Measurements from ENCODE around the gene PCDHA7. TPM values are rescaled to one million over a fixed set of nuclear protein-coding genes. Genes with fewer than 3 reads are reported as not detected.

Gene PCDHA7
- total RNA-seq, 1 experiment from 2014 or later, result 0.03 TPM

Other genes starting within 250 kb of the PCDHA7 start
- 7.6 and 10.3 TPM in 2 replicates for gene CD14, start 201.1 kb upstream of the PCDHA7 start, total RNA-seq (2014; rRNA removed; shearing (Covaris generic))
- 17.9 and 100 TPM in 2 replicates for gene TMCO6, start 194.8 kb upstream of the PCDHA7 start, total RNA-seq (2014; rRNA removed; shearing (Covaris generic))
- 125 and 176 TPM in 2 replicates for gene NDUFA2, start 186.6 kb upstream of the PCDHA7 start, total RNA-seq (2014; rRNA removed; shearing (Covaris generic))
- gene IK, start 186.4 kb upstream of the PCDHA7 start, total RNA-seq (2014; rRNA removed; shearing (Covaris generic)), result 130 and 154 TPM in 2 replicates
- gene WDR55, start 169.4 kb upstream of the PCDHA7 start, total RNA-seq (2014; rRNA removed; shearing (Covaris generic)), result 16.0 and 20.8 TPM in 2 replicates
- 0.16 and 1.2 TPM in 2 replicates for gene DND1, start 160.7 kb upstream of the PCDHA7 start, total RNA-seq (2014; rRNA removed; shearing (Covaris generic))
- gene HARS1, start 142.9 kb upstream of the PCDHA7 start, total RNA-seq (2014; rRNA removed; shearing (Covaris generic)), result 133 and 135 TPM in 2 replicates
- 51.8 and 53.0 TPM in 2 replicates for gene HARS2, start 142.8 kb upstream of the PCDHA7 start, total RNA-seq (2014; rRNA removed; shearing (Covaris generic))
- gene ZMAT2, start 133.8 kb upstream of the PCDHA7 start, total RNA-seq (2014; rRNA removed; shearing (Covaris generic)), result 99.1 and 114 TPM in 2 replicates
- gene PCDHA1, start 48.1 kb upstream of the PCDHA7 start, total RNA-seq (2014; rRNA removed; shearing (Covaris generic)), result not detected in 2 replicates
- gene PCDHA2, start 39.4 kb upstream of the PCDHA7 start, total RNA-seq (2014; rRNA removed; shearing (Covaris generic)), result not detected in 2 replicates
- gene PCDHA3, start 33.2 kb upstream of the PCDHA7 start, total RNA-seq (2014; rRNA removed; shearing (Covaris generic)), result 0.05 TPM in 1 of 2 replicates, not detected in the other
- 0.50 TPM in 1 of 2 replicates, not detected in the other for gene PCDHA4, start 27.2 kb upstream of the PCDHA7 start, total RNA-seq (2014; rRNA removed; shearing (Covaris generic))
- not detected in 2 replicates for gene PCDHA5, start 12.7 kb upstream of the PCDHA7 start, total RNA-seq (2014; rRNA removed; shearing (Covaris generic))
- not detected in 2 replicates for gene PCDHA6, start 6.3 kb upstream of the PCDHA7 start, total RNA-seq (2014; rRNA removed; shearing (Covaris generic))
- 0.13 TPM in 1 of 2 replicates, not detected in the other for gene PCDHA8, start 6.9 kb downstream of the PCDHA7 start, total RNA-seq (2014; rRNA removed; shearing (Covaris generic))
- under 0.01 TPM in 1 of 2 replicates, not detected in the other for gene PCDHA9, start 14.1 kb downstream of the PCDHA7 start, total RNA-seq (2014; rRNA removed; shearing (Covaris generic))
- gene PCDHA10, start 21.6 kb downstream of the PCDHA7 start, total RNA-seq (2014; rRNA removed; shearing (Covaris generic)), result not detected in 2 replicates
- gene PCDHA11, start 34.7 kb downstream of the PCDHA7 start, total RNA-seq (2014; rRNA removed; shearing (Covaris generic)), result not detected in 2 replicates
- gene PCDHA12, start 41.0 kb downstream of the PCDHA7 start, total RNA-seq (2014; rRNA removed; shearing (Covaris generic)), result not detected in 2 replicates
- not detected in 2 replicates for gene PCDHA13, start 47.9 kb downstream of the PCDHA7 start, total RNA-seq (2014; rRNA removed; shearing (Covaris generic))
- gene PCDHAC1, start 92.0 kb downstream of the PCDHA7 start, total RNA-seq (2014; rRNA removed; shearing (Covaris generic)), result 0.28 TPM in 1 of 2 replicates, not detected in the other
- 0.03 TPM in 1 of 2 replicates, not detected in the other for gene PCDHAC2, start 132.2 kb downstream of the PCDHA7 start, total RNA-seq (2014; rRNA removed; shearing (Covaris generic))
- gene PCDHB1, start 217.1 kb downstream of the PCDHA7 start, total RNA-seq (2014; rRNA removed; shearing (Covaris generic)), result not detected in 2 replicates

Measured in SJSA1 (cell line).